Stimulated activated CD8-positive, alpha-beta memory T cell treated with anti-CD3 and anti-CD28 coated beads, Interleukin-12 subunit alpha, Interleukin-12 subunit beta, amount 100 ng/mL, for 1 hour (primary cell): ENCODE results near the gene PHAF1.
A peak's percentile ranks its signal among the peaks of the same experiment; 100 is the strongest.

Experiments used
- DNase-seq: peaks from one replicate; pipeline ENCODE4 v3.0.0-alpha.2; 2020; ENCODE audit warnings: low read depth

PHAF1 gene

GRCh38 chr16:67109407-67110135, at the start of gene PHAF1:
PHAF1 (plus strand) TSS chr16:67109941; CDS start chr16:67110176, 235 bp downstream.
- DNase-seq = peak; percentile 94

GRCh38 chr16:67063008-67063407, 46.7 kb upstream of the PHAF1 start:
- DNase-seq = no peak

- no peak for DNase-seq
Measured at GRCh38 chr16:67068212-67068753, 41.5 kb upstream of the PHAF1 start.

GRCh38 chr16:67071476-67072048, 38.2 kb upstream of the PHAF1 start:
- no peak for DNase-seq

GRCh38 chr16:67075331-67075730, 34.4 kb upstream of the PHAF1 start:
- DNase-seq = no peak

GRCh38 chr16:67077871-67078270, 31.9 kb upstream of the PHAF1 start:
- no peak for DNase-seq

- no peak for DNase-seq
Measured at GRCh38 chr16:67082100-67082499, 27.6 kb upstream of the PHAF1 start.

GRCh38 chr16:67082891-67083290, 26.9 kb upstream of the PHAF1 start:
- no peak for DNase-seq

GRCh38 chr16:67084345-67085028, 25.3 kb upstream of the PHAF1 start:
- no peak for DNase-seq

GRCh38 chr16:67086822-67087221, 22.9 kb upstream of the PHAF1 start:
- no peak for DNase-seq

GRCh38 chr16:67087291-67087690, 22.4 kb upstream of the PHAF1 start:
- DNase-seq = no peak

GRCh38 chr16:67087803-67088202, 21.9 kb upstream of the PHAF1 start:
- no peak for DNase-seq

- no peak for DNase-seq
Measured at GRCh38 chr16:67088551-67088950, 21.2 kb upstream of the PHAF1 start.

- DNase-seq = no peak
Measured at GRCh38 chr16:67089101-67089500, 20.6 kb upstream of the PHAF1 start.

GRCh38 chr16:67091906-67092566, 17.7 kb upstream of the PHAF1 start:
- no peak for DNase-seq

- no peak for DNase-seq
Measured at GRCh38 chr16:67093098-67093726, 16.5 kb upstream of the PHAF1 start.

GRCh38 chr16:67098599-67098998, 11.1 kb upstream of the PHAF1 start:
- DNase-seq = no peak

- DNase-seq = no peak
Measured at GRCh38 chr16:67100569-67101310, 9.0 kb upstream of the PHAF1 start.

- no peak for DNase-seq
Measured at GRCh38 chr16:67101311-67102082, 8.2 kb upstream of the PHAF1 start.

- no peak for DNase-seq
Measured at GRCh38 chr16:67104061-67104460, 5.7 kb upstream of the PHAF1 start.

- no peak for DNase-seq
Measured at GRCh38 chr16:67104845-67105244, 4.9 kb upstream of the PHAF1 start.
